ENCODE measurements around the gene NUDT16L1. TPM values are rescaled to one million over a fixed set of nuclear protein-coding genes. Genes with fewer than 3 reads are reported as not detected.

NUDT16L1 gene
- polyA plus RNA-seq, 1 donor from 2014 or later, result 125 TPM

DNA sequence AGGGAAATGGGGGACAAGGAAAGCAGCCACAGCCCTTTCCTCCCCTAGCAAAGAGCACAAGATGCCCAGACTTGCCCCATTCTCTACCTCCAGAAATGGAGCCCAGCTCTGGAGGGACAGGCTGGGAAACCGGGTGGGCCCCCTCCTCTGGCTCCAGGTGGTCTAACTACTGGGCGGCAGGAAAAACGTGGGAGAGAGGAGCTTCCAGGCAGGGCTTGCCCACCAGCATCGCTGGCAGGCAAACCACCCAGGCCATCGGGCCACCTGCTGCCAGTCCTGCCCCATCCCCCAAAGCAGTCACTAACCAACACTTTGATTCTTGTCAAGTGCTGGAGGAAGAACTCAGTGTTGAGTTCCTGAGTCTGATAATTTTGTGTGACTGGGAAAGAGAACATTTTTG lies 25.1 kb downstream of the NUDT16L1 start:
- no peaks in the 10 kb centered on the region for H3K36me3 ChIP-seq (ENCODE audit: insufficient read depth, low read length)

DNA sequence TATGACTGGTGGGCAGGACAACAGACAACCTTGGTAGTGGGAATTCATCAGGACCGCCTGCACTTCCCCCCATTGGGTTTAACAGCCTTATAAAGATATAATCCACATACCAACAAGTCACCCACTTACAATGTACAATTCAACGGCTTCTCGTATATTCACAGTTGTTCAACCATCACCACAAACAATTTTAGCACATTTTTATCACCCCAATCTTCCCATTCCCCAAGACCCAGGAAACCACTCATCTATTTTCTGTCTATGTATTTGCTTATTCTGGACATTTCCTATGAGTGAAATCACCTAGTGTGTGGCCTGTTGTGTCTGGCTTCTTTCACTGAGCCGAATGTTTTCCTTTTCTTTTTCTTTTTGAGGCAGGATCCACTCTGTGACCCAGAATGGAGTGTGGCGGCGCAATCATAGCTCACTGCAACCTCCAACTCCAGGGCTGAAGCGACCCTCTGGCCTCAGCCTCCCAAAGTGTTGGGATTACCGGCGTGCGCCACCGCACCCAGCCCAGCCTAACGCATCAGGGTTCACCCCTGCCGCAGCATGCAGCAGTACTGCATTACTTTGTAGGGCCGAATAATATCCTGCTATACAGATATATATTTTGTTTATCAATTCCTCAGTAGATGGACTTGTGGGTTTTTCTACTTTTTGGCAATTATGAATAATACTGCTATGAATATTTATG lies 29.9 kb downstream of the NUDT16L1 start:
- H3K9ac ChIP-seq (ENCODE audit: low read length), result no peak overlapping the region
- no peak overlapping the region for H3K4me2 ChIP-seq (ENCODE audit: low read length)
- no peaks in the 10 kb centered on the region for H3K27me3 ChIP-seq (ENCODE audit: insufficient read depth, low read depth, low read length)
- H3K9me2 ChIP-seq (ENCODE audit: insufficient read depth, low read length), result no peaks in the 10 kb centered on the region
- no peak overlapping the region for H3K4me3 ChIP-seq (ENCODE audit: low read length)
- H3F3A ChIP-seq (ENCODE audit: insufficient read depth, low read length, poor library complexity, severe bottlenecking), result no peaks in the 10 kb centered on the region
- H4K20me1 ChIP-seq (ENCODE audit: insufficient read depth), result no peaks in the 10 kb centered on the region
- no peaks in the 10 kb centered on the region for H3K79me2 ChIP-seq (replicated peaks; ENCODE audit: insufficient read depth, low read length)
- H3K36me3 ChIP-seq (ENCODE audit: insufficient read depth, low read length), result no peaks in the 10 kb centered on the region
- no peaks in the 10 kb centered on the region for H3K9me3 ChIP-seq (ENCODE audit: low read length)
- H3K27ac ChIP-seq (ENCODE audit: low read length), result no peak overlapping the region
- no peak overlapping the region for H2AFZ ChIP-seq (ENCODE audit: low read depth, low read length)
- TF ChIP-seq, protein P1, sequence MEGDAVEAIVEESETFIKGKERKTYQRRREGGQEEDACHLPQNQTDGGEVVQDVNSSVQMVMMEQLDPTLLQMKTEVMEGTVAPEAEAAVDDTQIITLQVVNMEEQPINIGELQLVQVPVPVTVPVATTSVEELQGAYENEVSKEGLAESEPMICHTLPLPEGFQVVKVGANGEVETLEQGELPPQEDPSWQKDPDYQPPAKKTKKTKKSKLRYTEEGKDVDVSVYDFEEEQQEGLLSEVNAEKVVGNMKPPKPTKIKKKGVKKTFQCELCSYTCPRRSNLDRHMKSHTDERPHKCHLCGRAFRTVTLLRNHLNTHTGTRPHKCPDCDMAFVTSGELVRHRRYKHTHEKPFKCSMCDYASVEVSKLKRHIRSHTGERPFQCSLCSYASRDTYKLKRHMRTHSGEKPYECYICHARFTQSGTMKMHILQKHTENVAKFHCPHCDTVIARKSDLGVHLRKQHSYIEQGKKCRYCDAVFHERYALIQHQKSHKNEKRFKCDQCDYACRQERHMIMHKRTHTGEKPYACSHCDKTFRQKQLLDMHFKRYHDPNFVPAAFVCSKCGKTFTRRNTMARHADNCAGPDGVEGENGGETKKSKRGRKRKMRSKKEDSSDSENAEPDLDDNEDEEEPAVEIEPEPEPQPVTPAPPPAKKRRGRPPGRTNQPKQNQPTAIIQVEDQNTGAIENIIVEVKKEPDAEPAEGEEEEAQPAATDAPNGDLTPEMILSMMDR (IDR thresholded peaks at IDR 0.05; ENCODE audit: poor library complexity, severe bottlenecking), result no peak
- TF ChIP-seq, protein P2, sequence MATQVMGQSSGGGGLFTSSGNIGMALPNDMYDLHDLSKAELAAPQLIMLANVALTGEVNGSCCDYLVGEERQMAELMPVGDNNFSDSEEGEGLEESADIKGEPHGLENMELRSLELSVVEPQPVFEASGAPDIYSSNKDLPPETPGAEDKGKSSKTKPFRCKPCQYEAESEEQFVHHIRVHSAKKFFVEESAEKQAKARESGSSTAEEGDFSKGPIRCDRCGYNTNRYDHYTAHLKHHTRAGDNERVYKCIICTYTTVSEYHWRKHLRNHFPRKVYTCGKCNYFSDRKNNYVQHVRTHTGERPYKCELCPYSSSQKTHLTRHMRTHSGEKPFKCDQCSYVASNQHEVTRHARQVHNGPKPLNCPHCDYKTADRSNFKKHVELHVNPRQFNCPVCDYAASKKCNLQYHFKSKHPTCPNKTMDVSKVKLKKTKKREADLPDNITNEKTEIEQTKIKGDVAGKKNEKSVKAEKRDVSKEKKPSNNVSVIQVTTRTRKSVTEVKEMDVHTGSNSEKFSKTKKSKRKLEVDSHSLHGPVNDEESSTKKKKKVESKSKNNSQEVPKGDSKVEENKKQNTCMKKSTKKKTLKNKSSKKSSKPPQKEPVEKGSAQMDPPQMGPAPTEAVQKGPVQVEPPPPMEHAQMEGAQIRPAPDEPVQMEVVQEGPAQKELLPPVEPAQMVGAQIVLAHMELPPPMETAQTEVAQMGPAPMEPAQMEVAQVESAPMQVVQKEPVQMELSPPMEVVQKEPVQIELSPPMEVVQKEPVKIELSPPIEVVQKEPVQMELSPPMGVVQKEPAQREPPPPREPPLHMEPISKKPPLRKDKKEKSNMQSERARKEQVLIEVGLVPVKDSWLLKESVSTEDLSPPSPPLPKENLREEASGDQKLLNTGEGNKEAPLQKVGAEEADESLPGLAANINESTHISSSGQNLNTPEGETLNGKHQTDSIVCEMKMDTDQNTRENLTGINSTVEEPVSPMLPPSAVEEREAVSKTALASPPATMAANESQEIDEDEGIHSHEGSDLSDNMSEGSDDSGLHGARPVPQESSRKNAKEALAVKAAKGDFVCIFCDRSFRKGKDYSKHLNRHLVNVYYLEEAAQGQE (IDR thresholded peaks at IDR 0.05; ENCODE audit: borderline replicate concordance), result no peak
- TF ChIP-seq TAF1 (IDR thresholded peaks at IDR 0.05; ENCODE audit: low read depth) (no peak), POLR2AphosphoS5 (IDR thresholded peaks at IDR 0.05) (no peak)

More for the DNA sequence above, 25.1 kb downstream of the NUDT16L1 start:
- Histone ChIP-seq H3K4me3 (ENCODE audit: low read length) (no peak overlapping the region), H3K4me2 (ENCODE audit: low read length) (no peak overlapping the region), H2AFZ (ENCODE audit: low read depth, low read length) (no peak overlapping the region), H3F3A (ENCODE audit: insufficient read depth, low read length, poor library complexity, severe bottlenecking) (no peaks in the 10 kb centered on the region), H3K27ac (ENCODE audit: low read length) (no peak overlapping the region), H3K9me3 (ENCODE audit: low read length) (no peaks in the 10 kb centered on the region), H3K9ac (ENCODE audit: low read length) (no peak overlapping the region), H3K9me2 (ENCODE audit: insufficient read depth, low read length) (no peaks in the 10 kb centered on the region), H3K79me2 (replicated peaks; ENCODE audit: insufficient read depth, low read length) (no peaks in the 10 kb centered on the region), H3K27me3 (ENCODE audit: insufficient read depth, low read depth, low read length) (no peaks in the 10 kb centered on the region), H4K20me1 (ENCODE audit: insufficient read depth) (no peaks in the 10 kb centered on the region)
- no peak for TF ChIP-seq RAD21 (conservative IDR thresholded peaks at IDR 0.05)
- no peak for TF ChIP-seq MXI1 (conservative IDR thresholded peaks at IDR 0.05; ENCODE audit: poor library complexity, severe bottlenecking)
- TF ChIP-seq POLR2AphosphoS5 (IDR thresholded peaks at IDR 0.05), result no peak
- TF ChIP-seq, protein P1 (IDR thresholded peaks at IDR 0.05; ENCODE audit: poor library complexity, severe bottlenecking), result no peak
- no peak for TF ChIP-seq EZH2 (IDR thresholded peaks at IDR 0.05; ENCODE audit: borderline replicate concordance, insufficient read depth, low read length, poor library complexity, severe bottlenecking)
- TF ChIP-seq SMC3 (conservative IDR thresholded peaks at IDR 0.05; ENCODE audit: poor library complexity), result no peak
- TF ChIP-seq EP300 (conservative IDR thresholded peaks at IDR 0.05; ENCODE audit: poor library complexity, severe bottlenecking), result no peak
